ENCODE data around the gene PREX1. TPM values are rescaled to one million over a fixed set of nuclear protein-coding genes. Genes with fewer than 3 reads are reported as not detected.
"Not testable (repeated sequence)": the region's sequence is repeated elsewhere in the genome, so short reads cannot be mapped to it uniquely, and the experiment has no call there.

Gene PREX1, protein sequence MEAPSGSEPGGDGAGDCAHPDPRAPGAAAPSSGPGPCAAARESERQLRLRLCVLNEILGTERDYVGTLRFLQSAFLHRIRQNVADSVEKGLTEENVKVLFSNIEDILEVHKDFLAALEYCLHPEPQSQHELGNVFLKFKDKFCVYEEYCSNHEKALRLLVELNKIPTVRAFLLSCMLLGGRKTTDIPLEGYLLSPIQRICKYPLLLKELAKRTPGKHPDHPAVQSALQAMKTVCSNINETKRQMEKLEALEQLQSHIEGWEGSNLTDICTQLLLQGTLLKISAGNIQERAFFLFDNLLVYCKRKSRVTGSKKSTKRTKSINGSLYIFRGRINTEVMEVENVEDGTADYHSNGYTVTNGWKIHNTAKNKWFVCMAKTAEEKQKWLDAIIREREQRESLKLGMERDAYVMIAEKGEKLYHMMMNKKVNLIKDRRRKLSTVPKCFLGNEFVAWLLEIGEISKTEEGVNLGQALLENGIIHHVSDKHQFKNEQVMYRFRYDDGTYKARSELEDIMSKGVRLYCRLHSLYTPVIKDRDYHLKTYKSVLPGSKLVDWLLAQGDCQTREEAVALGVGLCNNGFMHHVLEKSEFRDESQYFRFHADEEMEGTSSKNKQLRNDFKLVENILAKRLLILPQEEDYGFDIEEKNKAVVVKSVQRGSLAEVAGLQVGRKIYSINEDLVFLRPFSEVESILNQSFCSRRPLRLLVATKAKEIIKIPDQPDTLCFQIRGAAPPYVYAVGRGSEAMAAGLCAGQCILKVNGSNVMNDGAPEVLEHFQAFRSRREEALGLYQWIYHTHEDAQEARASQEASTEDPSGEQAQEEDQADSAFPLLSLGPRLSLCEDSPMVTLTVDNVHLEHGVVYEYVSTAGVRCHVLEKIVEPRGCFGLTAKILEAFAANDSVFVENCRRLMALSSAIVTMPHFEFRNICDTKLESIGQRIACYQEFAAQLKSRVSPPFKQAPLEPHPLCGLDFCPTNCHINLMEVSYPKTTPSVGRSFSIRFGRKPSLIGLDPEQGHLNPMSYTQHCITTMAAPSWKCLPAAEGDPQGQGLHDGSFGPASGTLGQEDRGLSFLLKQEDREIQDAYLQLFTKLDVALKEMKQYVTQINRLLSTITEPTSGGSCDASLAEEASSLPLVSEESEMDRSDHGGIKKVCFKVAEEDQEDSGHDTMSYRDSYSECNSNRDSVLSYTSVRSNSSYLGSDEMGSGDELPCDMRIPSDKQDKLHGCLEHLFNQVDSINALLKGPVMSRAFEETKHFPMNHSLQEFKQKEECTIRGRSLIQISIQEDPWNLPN (N-terminal part only)
- total RNA-seq: 10 to 100 TPM; 16.0 to 17.4 TPM
- long read RNA-seq, partial matches to known transcripts: 6 of 7 reads
- long read RNA-seq, other reads (novel, unspliced or antisense): 1 of 7 reads

DNA sequence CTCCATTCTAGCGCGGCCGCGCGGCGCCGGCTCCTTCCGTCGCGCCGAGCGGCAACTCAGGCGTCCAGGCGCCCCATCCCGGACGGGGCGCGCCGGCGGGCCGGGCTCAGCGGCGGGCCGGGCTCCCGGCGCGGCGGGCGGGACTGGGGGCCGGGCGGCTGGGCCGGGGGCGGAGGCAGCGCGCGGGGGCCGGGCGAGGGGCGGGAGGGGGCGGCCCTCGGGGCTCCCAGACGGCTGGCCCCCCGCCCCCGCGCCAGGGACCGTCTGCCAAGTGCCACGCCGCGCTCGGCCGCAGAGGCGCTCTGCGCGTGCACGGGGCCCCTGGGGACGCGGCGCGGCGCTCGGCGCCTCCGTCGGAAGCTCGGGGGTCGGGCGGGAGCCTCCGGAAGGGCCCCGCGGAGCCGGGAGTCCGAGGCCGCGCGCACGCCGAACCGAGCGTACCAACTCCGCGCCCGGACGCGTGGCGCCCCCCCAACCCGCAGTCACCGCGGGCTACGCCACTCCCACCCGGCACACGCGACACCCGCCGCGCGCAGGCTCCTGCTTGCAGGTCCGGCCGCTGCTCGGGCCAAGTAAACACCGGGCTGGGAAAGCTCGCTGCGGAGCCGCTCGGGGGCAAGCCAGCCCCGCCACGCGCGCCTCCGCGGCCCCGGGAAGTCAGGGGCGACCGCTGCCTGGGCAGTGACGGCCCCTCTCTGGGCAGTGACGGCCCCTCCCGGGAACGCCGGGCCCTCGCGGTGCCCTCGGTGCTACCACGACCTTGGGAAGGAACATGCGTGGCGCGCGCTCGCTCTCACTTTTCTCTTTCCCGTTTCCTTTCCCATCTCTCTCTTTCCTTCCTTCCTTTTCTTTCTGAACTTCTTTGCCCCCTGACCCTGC, at the start of gene PREX1:
TSS of gene PREX1 (minus strand) at position 145 of the 879 bp plus-strand sequence. CDS start at position 6, 139 bp downstream.
- peak; percentile 66 to 85 for ATAC-seq
- peak; percentile 87 for DNase-seq
- intact Hi-C loops (cut with DNase I): loop anchor here in 1 of 2 donors (5.0 to 10.0 kb wide), 2 partner anchors 63 to 171 kb away; no protein-coding TSS in a partner anchor

DNA sequence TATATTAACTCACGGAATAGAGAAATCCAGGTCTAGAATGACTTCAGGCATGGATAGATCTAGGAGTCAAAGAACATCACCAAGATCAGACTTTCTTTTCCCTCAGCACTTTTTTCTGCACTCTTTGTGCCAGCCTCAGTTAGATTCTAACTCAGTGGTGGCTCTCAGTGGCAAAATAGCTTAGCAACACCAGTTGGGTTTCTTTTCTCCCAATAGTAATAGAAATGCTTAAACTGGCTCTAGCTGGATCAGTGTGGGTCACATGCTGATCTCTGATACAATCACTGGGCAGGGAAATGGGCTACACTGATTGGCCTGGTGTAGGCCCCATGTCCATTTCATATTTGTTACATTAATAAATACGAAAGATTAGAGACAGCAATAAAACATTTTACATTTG, 49.5 kb upstream of the PREX1 start:
- ATAC-seq (no peak), DNase-seq (no peak)
- intact Hi-C loops (cut with DNase I): no loop called here

DNA sequence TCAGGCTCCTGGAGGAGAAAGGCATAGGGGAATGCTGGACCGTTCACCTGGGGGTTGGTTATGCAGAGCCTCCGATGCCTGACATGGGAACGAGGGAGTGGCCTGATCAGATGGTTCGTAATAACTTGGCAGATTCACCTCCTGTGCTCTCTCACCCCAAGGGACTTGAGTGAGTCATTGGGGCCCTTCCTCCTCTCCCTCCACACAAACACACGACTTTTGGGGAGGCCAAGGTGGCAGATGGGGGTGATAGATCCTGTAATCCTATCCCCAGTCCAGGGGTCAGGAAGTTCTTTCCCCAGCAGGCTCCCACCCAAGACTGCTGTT, 48.1 kb upstream of the PREX1 start:
- intact Hi-C loops (cut with DNase I): no loop called here
- ATAC-seq (no peak), DNase-seq (no peak)

DNA sequence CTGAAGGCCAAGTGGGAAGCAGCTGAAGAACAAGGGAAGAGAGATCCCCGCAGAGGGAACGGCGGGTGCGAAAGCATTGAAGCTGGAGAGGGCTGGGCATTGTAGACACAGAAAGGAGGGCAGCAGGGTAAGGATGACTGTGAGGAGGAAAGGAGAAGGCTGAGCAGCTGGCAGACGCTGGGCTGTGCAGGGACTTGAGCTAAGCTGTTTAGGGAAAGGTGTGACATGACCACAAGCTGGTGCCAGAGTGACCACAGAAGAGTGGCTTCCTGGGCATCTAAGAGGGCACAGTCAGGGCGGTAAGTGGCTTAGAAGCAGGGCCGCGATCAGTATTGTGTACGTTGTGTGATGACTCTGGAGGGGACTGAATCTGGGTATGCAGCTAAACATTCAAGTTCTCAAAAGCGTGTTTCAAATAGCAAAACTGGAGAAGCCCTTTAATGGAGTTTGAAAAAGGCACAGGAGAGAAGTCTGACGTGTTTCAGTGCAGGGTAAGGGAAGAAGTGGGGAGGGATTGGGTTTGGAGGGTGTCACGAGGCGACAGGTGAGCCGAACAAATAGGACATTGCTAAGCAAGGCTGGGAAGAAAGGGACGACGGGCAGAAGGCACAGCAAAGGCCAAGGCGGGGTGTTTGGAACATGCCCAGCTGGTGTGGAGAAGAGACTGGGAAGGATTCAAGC, 47.6 kb upstream of the PREX1 start:
- intact Hi-C loops (cut with DNase I): no loop called here
- DNase-seq (no peak), ATAC-seq (no peak)

- ATAC-seq: not testable (repeated sequence)
Measured at GRCh38 chr20:48869442-48869841, 41.6 kb upstream of the PREX1 start.

GRCh38 chr20:48866936-48867335, 39.1 kb upstream of the PREX1 start:
- intact Hi-C loops (cut with DNase I): no loop called here
- no peak for DNase-seq
- ATAC-seq: no peak

More at GRCh38 chr20:48869442-48869841, 41.6 kb upstream of the PREX1 start:
- intact Hi-C loops (cut with DNase I); DNase-seq: not testable (repeated sequence)

DNA sequence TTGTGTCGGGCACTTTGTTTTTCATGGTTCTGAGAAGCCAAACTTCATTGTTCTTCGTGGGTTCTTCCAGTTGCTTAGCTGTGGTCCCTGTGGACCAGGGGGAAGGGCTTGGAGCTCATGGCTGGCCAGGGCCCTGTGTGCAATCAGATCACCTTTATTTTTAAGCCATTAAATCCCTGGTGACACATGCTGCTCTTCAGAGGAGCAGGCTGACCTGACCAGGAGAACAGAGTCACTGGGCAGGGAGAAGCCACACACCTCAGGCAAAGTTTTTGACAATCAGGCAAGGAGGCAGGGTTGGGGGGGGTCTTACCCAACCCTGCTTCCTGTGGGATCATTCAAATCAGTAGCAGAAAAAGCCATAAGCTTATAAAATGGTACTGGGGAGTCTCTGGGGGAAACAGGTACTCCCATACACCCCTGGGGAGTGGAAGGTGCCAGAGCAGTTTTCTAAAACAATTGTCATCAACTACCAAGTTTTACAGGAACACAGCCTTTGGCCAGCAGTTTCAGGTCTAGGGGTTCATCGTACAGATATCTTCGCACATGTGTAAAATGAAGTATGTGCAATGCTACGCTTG, 37.0 kb upstream of the PREX1 start:
- intact Hi-C loops (cut with DNase I): no loop called here
- DNase-seq (no peak), ATAC-seq (no peak)

DNA sequence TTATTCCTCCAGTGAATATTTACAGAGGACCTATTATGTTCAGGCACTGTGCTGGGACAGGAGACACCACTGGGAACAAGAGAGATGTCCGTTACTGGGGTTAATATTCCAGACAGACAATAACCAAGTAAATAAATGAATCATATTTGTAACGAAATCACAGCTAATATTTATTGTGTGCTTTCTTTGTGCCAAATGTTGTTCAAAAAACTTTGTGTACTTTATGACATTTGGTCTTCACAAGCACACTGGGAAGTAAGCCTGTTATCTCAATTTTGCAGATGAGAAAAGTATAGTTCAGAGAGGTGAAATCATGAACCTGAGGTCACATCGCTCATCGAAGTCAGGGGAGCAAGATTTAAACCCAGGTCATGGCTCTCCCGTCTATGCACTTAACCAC, 36.5 kb upstream of the PREX1 start:
- intact Hi-C loops (cut with DNase I): no loop called here
- no peak for ATAC-seq
- DNase-seq: no peak

DNA sequence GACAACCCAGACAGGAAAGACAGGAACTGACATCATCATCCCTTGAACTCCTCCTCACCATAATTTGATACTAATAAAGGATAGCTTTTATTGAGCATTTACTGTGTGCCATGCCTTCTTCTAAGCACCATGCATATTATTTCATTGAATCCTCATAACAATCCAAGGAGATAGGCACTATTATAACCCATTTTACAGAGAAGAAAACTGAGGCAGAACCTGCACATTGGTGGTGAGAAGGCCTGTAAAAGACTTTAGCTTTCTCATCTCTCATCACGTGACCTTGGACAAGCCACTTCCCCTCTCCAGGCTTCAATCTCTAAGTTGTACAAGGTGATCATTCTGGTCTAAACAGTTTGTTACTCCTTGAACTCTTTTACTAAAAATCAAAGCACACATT, 34.5 kb upstream of the PREX1 start:
- ATAC-seq (no peak), DNase-seq (no peak)
- intact Hi-C loops (cut with DNase I): no loop called here

DNA sequence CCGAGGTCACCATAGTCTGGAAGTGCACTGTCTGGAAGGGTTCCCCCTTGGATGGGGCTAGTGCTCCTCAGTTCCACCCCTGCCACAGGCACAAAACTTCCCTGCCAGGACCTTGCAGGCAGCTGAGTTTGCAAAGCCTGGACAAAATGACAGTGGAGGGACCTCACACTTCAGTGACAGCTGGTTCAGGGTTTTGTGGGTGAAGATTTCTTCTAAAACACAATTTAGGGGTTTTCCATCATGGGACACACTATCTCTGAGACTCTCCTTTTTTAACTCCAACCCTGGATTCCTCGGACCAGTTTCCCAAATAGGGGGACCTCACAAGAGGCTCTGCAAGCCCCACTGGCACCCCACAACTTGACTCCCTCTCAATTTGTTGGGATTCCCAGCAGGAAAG, 33.6 kb upstream of the PREX1 start:
- ATAC-seq (no peak), DNase-seq (no peak)
- intact Hi-C loops (cut with DNase I): no loop called here

DNA sequence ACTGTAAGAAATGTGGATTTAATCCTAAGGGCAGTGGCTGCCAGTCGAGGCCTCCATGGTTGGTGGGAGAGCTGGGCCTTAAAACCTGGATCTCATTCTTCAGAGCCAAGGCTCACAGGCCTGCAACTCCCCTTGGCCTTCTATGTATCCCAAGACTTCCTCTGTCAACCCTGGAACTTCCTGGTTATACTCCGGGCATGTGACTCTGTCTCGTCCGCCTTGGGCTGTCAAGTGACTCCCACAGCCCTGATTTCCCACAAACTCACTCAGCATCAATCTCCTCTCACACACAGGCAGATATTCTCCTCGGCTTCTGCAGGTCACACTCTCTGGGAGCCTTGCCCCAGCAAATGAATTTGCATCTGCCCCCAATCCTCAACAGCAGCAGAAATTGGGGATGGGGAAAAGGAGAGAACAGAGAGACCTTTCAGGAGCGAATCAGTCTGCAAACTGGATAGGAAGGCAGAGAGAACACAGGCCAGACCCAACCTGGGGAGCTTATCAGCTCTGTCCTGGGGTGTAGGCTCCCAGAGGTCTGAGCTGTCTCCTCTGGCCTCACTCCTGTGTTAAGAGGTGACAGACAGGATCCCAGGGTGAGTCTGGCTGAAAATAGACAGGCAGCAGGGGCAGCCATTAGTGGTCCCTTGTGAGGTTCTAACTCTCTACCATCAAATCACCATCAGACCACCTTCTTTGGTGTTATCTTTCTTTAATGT, 30.4 kb upstream of the PREX1 start:
- ATAC-seq (peak; percentile 44 to 51), DNase-seq (no peak)
- intact Hi-C loops (cut with DNase I): no loop called here

- intact Hi-C loops (cut with DNase I): no loop called here
- DNase-seq (no peak), ATAC-seq (no peak)
Measured at GRCh38 chr20:48856130-48856529, 28.3 kb upstream of the PREX1 start.

DNA sequence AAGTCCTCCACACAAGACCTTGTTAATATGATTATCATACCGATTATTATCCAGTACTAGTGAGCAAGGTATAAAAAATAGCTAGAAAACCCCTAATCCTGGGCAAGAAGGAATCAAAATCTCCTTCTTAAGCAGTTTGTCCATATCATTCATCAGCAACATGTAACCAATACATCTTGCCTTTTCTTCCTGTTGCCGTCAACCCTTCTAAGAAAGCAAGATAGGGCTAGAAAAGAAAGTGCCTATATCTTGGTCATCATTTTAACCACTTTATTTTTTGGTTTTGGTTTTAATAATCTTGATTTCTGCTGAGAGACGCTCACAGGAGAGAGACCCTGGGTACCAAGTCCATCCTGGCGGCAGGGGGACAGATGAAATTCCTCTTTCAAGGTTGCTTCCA, 27.2 kb upstream of the PREX1 start:
- DNase-seq: no peak
- no peak for ATAC-seq
- intact Hi-C loops (cut with DNase I): no loop called here

GRCh38 chr20:48852609-48853008, 24.8 kb upstream of the PREX1 start:
- no peak for DNase-seq
- intact Hi-C loops (cut with DNase I): no loop called here
- no peak for ATAC-seq

- intact Hi-C loops (cut with DNase I): no loop called here
- DNase-seq (no peak), ATAC-seq (no peak)
Measured at GRCh38 chr20:48851579-48851978, 23.8 kb upstream of the PREX1 start.

DNA sequence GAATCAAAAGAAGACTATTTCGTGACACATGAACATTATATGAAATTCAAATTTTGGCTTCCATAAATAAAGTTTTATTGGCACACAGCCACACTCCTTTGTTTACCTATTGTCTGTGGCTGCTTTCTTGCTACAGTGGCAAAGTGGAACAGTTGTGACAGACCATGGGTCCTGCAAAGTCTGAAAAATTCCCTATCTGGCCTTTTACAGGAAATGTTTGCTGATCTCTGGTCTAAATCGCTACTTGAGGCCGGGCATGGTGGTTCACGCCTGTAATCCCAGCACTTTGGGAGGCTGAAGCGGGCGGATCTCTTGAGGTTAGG, 23.1 kb upstream of the PREX1 start:
- ATAC-seq (no peak), DNase-seq (no peak)
- intact Hi-C loops (cut with DNase I): no loop called here
